Fibroblast of peridontal ligament (primary cell): ENCODE data around the gene CD55.

Source experiments
- DNase-seq: peaks from one replicate; pipeline ENCODE4 v3.0.0-alpha.2; 2010; ENCODE audit errors: extremely low read depth

Gene CD55, protein sequence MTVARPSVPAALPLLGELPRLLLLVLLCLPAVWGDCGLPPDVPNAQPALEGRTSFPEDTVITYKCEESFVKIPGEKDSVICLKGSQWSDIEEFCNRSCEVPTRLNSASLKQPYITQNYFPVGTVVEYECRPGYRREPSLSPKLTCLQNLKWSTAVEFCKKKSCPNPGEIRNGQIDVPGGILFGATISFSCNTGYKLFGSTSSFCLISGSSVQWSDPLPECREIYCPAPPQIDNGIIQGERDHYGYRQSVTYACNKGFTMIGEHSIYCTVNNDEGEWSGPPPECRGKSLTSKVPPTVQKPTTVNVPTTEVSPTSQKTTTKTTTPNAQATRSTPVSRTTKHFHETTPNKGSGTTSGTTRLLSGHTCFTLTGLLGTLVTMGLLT

DNA sequence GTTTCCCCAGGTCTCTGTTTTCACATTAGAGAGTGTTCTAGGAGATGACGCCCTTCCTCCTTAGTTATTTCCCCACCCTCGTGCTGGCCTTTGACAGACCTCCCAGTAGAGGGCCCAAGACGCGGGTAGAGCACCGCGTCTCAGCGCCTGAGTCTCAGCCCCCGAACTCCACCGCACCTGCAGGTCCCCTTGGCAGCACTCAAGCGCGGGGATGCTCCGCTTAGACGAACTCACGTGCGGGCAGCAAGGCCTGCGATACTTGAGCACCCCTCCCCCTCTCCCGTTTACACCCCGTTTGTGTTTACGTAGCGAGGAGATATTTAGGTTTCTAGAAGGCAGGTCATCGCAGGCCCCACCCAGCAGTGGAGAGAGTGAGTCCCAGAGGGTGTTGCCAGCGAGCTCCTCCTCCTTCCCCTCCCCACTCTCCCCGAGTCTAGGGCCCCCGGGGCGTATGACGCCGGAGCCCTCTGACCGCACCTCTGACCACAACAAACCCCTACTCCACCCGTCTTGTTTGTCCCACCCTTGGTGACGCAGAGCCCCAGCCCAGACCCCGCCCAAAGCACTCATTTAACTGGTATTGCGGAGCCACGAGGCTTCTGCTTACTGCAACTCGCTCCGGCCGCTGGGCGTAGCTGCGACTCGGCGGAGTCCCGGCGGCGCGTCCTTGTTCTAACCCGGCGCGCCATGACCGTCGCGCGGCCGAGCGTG is at the start of gene CD55:
Gene CD55, plus strand, starts transcription at position 600 of the 711 bp plus-strand sequence. Its CDS starts 88 bp downstream, at position 688.
- DNase-seq, result peak; percentile 90

DNA sequence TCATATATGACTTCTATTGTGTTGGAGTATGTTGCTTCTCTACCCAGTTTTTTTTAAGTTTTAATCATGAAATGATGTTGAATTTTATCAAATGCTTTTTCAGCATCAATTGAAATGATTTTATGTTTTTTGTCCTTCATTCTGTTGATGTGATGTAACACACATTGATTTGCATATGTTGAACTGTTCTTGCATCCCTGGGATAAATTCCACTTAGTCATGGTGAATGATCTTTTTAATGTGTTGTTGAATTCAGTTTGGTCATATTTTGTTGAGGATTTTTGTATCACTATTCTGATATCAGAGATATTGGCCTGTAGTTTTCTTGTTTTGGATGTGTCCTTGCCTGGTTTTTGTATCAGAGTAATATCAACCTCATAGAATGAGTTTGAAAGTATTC is 46.6 kb upstream of the CD55 start:
- no peak for DNase-seq

DNA sequence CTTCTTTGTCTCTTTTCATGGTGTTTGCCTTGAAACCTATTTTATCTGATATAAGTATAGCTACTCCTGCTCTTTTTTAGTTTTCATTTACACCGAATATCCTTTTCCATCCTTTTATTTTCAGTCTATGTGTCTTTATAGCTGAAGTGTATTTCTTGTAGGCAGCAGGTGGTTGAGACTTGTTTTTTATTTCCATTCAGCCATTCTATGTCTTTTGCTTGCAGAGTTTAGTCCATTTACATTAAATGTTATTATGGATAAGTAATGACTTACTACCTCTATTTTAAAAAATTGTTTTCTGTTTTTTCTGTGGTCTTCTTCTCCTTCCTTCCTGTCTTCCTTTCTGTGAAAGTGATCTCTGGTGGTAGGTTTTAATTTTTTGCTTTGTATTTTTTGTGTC is 45.0 kb upstream of the CD55 start:
- no peak for DNase-seq

DNA sequence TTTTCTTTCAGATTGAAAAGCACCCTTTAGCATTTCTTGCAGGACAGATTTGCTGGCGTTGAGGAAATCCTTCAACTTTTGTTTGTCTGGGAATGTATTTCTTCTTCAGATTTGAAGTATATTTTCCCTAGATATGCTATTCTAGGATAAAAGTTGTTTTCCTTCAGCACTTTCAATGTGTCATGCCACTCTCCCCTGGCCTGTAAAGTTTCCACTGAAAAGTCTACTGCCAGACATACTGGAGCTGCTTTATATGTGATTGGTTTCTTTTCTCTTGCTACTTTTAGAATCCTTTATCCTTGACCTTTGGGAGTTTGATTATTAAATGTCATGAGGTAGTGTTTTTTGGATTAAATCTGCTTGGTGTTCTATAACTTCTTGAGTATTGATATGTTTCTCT is 44.2 kb upstream of the CD55 start:
- DNase-seq, result no peak

DNA sequence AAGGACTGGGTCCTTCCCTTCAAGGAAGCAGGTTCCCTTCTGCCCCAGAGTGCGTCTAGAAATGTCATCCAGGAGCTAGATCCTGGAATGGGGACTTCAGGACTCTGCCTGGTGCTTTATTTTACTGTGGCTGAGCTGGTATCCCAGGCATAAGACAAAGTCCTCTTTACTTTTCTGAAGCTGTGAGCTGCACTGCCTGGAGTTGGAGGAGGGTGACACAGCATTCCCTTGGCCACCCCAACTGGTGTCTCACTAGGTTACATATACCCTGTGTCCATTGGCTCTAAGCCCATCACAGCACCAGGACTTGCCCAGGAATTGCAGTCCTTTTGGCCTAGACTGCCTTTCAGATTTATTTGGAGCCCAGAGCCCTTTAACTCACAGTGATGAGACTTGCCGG is 41.8 kb upstream of the CD55 start:
- DNase-seq, result no peak

DNA sequence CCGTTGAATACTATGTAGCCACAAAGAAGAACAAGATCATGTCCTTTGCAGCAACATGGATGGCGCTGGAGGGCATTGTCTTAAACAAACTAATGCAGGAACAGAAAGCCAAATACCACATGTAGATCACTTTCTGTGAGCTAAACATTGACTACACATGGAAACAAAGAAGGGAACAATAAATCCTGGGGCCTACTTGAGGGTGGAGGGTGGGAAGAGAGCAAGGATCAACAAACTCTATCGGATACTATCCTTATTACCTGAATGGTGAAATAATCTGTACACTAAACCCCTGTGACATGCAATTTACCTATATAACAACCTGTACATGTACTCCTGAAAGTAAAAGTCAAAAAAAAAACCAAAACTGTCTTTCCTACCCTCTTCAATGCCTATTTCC is 40.8 kb upstream of the CD55 start:
- no peak for DNase-seq

DNA sequence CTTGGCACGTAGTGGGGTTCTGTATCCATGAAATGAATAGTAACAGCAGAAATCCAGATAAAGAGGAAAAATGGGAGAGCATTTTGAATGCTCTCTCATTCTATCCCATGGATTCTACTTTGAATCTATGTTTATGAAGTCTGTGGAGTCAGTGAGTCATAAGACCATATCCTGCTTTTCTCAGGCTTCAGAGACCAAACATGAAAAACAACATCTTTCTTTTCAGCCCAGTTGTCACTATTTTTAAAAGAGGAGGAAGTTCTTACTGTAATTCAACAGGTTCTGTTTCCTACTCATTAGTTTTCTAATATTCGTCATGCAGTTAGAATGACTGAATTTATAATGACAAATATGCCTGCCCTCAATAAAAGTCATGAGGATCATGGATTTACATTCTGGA is 39.4 kb upstream of the CD55 start:
- no peak for DNase-seq

DNA sequence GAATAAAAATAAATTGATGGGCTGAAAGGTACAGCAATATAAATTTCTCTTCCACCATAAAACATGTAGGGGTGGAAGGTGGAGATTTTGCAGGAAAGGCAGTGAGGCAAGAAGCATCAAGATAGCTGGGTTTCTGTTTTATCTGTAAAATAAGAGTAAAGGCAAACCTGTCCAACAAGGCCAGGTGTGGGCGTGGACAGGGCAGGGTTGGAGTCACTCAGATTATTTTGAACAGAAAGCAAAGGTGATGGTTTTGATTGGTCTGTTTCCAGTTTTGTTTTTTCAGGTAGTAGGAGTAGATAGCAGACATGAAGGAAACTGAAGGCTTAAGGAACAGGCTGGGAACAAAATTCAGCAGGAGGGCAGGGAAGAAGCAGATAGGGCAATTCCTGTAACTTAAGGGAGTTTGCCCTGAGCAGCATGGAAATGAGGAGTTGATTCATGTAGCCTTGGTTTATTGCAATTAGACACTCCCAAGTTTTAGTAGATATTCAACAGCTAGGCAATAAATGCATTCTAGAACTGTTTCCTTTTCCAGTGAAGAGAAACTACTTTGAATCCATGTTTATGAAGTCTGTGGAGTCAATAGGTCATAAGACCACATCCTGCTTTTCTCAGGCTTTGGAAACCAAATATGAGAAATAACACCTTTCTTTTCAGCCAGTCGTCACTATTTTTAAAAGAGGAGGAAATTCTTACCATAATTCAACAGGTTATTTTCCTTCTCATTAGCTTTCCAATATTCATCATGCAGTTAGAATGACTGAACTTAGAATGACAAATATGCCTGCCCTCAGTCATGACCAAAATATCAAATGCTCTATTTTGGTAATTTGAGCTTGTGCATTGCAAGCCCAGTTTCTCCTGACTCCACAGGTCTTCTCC is 38.7 kb upstream of the CD55 start:
- no peak for DNase-seq

DNA sequence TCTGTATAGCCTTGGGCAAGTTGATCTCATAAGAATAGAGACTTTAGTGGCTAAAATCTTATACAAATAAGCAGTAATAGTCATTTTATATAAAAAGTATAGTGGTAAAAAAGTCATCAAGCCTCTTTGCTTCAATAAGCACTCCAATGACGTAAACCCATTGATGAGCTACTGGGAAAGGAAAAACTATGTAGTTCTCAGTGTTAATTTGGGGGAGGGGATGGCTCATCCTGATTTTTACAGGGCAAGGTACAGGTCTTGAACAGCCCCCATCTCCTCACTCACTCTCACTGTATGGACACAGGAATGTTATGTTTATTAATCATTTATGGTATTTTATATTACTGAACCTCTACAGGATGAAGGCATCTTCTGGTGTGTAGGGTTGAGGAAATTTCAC is 38.1 kb upstream of the CD55 start:
- no peak for DNase-seq

DNA sequence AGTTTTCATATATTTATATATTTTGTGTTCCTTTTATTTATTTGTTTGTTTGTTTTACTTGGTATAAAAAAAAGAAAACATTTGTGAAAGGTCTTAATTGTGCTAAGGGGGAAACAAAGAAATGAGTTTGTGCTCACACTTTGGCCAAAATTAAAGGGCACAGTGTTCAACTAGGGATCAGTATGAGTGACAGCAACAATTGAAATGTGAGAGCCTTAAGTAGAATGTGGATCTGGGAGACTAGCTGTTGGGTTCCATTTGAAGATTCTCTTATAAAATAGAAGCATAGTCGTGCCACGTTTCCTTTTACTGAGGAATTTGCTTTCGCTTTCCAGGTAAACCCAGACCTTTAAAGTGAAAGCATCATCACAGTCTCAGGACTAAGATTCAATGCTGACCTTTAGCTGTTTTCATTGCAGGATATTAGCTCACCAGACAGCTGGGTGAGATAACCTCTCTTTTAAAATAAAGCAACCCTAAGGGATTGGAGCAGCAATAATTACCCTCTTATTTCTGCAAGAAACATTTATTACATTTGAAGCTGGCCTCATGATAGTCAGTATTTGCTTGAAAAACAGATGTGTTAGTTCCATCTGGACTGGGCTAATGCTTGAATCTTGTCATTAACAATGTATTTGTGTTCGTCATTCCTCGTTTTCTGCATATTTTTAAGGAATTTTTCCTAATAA is 37.1 kb upstream of the CD55 start:
- DNase-seq, result no peak

DNA sequence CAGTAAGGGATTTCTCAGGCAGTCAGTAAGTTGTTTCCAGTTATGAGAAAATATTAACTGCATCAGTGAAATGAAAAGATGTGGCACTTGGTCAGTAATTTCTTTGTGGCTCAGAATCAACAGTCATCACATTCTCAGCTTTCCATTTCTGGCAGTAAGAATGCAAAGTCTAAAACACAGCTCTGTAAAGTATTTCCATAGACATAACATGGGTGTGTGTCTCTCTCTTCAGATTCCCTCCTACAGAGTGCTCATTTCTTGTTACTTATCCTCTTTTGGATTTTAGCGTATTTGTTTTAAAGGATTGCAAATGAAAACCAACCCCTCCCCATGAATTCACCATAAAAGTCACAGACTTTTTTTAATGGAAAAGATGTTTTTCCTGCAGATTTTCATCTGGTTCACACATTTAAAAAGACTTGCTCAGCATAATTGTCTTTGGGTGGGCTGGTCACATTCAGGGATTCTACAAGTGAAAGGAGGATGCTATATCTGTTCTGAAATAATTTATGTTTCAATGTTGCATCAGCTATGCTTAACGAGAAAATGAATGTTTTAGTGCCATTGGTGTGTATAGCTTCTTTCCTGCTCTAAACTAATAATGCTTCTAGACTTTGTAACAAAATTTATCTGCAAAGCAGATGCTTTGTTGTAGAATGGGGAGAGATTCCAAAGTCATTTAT is 34.6 kb upstream of the CD55 start:
- DNase-seq, result peak; percentile 6

DNA sequence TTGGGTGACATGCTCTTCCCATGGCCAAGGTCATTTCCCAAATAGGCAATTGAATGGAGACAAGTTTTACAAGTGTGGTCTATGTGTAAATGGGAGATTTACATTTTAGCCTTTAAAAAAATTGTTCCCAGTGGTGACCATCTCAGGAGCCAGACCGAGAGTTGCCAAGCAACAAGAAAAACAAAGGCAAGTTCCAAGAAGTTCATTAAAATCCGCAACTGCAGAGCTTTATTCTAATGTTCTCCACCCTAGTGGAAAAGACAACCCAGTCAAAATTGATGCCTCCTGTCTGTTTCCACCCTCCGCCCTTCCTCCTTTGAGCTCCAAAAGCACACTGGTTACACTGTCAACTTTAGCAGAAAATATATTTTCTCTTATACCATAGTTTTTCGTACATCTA is 33.2 kb upstream of the CD55 start:
- peak; percentile 7 for DNase-seq

DNA sequence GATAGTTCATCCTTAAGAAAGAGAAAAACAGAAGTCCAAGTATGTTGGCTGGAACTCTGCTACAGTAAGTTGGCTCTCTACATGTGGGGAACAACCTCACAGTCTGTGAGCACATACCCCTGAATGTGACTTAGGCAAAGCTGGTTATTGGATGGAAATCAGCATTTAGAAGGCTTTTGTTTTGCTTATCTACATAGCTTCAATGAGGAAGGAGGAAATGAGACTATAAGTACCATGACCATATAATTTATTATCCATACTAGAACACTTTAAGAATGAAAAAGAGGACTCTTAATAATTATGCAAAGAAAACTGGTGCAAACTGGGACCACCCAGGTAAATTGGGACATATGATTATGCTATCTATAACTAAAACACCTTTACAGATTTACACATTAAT is 31.7 kb upstream of the CD55 start:
- no peak for DNase-seq

DNA sequence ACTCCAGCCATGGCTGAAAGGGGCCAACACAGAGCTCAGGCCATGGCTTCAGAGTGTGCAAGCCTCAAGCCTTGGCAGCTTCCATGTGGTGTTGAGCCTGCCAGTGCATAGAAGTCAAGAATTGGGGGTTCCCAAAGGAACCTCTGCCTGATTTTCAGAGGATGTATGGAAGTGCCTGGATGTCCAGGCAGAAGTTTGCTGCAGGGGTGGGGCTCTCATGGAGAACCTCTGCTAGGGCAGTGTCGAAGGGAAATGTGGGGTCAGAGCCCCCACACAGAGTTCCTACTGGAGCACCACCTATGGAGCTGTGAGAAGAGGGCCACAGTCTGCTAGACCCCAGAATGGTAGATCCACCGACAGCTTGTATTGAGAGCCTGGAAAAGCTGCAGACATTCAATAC is 29.8 kb upstream of the CD55 start:
- DNase-seq, result no peak

DNA sequence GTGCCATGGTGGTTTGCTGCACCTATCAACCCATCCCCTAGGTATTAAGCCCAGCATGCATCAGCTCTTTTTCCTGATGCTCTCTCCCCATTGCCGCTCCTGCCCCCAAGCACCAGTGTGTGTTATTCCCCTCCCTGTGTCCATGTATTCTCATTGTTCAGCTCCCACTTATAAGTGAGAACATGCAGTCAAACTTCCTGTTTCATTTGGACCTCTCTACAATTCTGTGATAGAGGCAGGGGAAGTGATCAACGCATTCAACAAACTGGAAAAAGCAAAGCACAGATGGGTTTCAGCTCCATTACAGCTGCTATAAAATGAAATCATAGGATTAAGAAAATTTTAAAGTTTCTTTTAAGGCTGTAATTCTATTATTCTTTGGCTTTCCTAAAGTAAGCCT is 23.3 kb upstream of the CD55 start:
- DNase-seq, result no peak

DNA sequence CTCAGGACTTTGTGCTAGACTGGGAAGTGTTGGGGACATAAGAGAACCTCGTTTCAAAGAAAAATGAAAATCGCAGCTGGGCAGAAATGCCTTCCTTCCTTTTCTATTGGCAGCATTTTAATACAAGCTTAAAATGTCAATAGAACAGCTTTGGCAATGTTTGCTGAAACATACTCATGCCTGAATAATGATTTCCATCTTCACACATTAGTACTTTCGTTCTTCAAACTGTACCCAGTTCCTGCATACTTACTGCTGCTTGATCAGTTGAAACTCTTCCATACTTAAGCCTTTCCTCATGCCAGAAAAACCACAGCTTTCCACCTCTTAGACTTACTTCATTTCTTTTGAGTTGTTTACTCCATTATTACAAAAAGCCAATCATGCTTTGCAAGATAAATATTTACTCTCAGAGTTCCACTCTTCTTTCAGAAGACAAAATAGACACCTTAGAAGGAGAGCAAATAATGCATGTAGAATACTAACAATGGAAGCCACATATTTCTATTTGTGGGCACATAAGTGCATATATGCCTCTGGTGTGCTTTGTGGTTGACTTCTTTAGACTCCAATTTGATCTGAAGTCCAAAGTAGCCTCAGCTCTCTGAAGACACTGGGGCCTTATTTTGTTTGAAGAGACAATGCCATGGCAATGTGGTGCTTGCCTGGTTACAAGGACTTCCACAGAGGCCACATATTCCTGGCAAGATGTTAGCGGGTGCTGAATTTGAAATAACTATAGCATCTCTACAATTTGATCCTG is 22.7 kb upstream of the CD55 start:
- peak; percentile 39 for DNase-seq

DNA sequence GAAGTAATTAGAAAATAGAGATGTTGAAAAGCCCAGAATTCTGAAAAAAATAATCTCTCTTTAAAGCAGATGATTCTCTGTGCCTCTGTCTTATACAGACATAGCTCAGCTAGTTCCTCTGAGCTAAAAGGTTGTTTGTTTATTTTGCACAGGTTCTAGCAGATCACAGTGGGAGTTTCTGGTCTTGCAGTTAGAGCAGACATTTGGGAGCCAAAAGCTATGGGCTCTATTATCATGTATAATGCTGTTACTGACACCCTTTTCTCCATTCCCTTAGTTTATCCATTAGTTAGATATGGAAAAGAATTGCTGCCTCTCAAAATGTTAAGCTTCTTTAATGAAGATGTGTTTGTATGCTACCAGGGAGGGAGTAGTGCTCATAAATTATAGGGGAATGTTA is 20.5 kb upstream of the CD55 start:
- no peak for DNase-seq

DNA sequence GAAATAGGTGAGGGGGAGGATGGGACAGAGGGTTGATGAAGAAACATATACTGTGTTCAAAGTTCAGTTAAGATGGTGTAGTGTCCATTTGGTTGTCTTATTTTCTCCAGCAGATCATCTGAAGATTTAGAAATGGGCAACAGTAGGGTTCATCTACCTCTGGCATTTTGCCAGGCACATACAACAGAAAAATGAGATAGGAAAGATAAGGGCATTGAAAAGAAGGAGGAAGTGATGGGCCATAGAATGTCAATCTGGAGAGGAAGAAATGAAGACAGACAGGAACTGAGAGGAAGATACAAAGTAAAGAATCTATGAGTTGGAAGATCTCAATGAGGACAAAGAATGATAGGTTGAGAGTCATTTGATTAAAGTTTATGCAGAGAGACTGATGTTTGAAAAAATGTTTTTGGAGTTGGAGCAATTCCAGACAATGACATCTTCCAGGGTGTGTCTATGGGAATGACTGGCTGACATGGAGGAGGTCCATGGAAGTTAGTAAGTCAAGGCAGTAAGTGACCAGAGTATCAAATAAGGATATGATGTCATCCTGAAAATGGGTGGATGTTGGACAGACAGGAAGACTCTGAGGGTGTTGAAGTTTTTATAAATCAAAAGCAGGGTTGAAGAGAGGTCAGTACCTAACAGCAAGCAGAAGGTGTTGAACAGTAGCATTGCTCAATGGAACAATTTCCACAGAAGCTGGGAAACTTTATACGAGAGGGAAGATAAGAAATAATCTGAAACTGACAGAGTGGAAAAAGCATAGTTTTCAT is 18.7 kb upstream of the CD55 start:
- DNase-seq, result no peak

DNA sequence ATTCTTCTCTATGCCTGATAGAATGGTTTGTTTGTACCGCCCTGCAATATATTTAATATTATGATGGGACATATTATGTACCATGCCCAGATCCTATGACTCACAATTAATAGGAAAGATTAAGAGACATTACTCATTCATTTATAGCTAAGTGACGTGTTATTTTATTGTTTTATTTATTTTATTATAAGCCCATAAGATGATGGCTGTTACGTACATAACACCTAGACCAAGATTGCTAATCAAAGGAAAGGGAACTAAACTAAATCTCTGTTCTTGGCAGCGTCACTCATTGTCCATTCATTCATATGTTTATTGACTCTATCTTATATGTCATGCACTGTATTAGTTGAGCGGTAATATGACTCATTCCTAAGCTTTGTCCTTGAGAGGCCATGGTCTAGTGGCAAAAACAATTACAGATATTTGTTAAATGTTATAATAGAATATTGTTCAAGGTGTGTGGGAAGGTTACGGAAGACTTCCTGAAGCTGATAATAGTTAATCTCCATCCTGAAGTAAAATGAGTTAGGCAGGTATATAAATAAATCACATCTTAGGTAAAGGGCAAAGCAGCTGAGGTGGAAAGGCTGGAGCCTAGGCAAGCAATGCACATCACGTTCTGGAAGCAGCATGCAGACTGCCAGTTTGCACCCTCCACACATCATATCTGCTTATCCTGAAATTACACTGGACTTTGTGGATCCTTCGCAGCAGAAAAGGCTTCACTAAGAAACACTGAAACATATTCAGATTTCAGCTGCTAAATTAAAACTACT is 16.6 kb upstream of the CD55 start:
- DNase-seq, result no peak
